HG03575 (cell line): Measurements from ENCODE around the gene MTFR1L.

ENCODE experiments used
- ATAC-seq: cut with Tn5 transposase; IDR thresholded peaks from one replicate; pipeline ENCODE4 v1.9.1; 2021; ENCODE audit not compliant: unreplicated experiment, insufficient number of reproducible peaks, low FRiP score; ENCODE audit errors: extremely low read depth

Gene MTFR1L

GRCh38 chr1:25819491-25820246, at the start of gene MTFR1L:
MTFR1L (plus strand) TSS chr1:25819954; CDS start chr1:25823105, 3,151 bp downstream.
- ATAC-seq = no peak

GRCh38 chr1:25770541-25771220, 49.1 kb upstream of the MTFR1L start:
- no peak for ATAC-seq

- ATAC-seq = no peak
Measured at GRCh38 chr1:25771221-25772114, 48.3 kb upstream of the MTFR1L start.

GRCh38 chr1:25772164-25772563, 47.6 kb upstream of the MTFR1L start:
- ATAC-seq = no peak

- ATAC-seq = no peak
Measured at GRCh38 chr1:25772692-25773245, 47.0 kb upstream of the MTFR1L start.

GRCh38 chr1:25773441-25774125, 46.2 kb upstream of the MTFR1L start:
- no peak for ATAC-seq

- ATAC-seq = no peak
Measured at GRCh38 chr1:25774206-25774803, 45.4 kb upstream of the MTFR1L start.

GRCh38 chr1:25774921-25775771, 44.6 kb upstream of the MTFR1L start:
- no peak for ATAC-seq

GRCh38 chr1:25779388-25779787, 40.4 kb upstream of the MTFR1L start:
- no peak for ATAC-seq

GRCh38 chr1:25779894-25780293, 39.9 kb upstream of the MTFR1L start:
- no peak for ATAC-seq

- ATAC-seq = no peak
Measured at GRCh38 chr1:25780318-25781129, 39.2 kb upstream of the MTFR1L start.

- ATAC-seq = no peak
Measured at GRCh38 chr1:25781130-25781433, 38.7 kb upstream of the MTFR1L start.

GRCh38 chr1:25782608-25783201, 37.0 kb upstream of the MTFR1L start:
- ATAC-seq = no peak

- ATAC-seq = no peak
Measured at GRCh38 chr1:25784575-25785051, 35.1 kb upstream of the MTFR1L start.

- ATAC-seq = no peak
Measured at GRCh38 chr1:25785333-25786067, 34.3 kb upstream of the MTFR1L start.
